Mesodermal cell (in vitro differentiated cells): ENCODE results near the gene ZDHHC21. TPM values are rescaled to one million over a fixed set of nuclear protein-coding genes. Genes with fewer than 3 reads are reported as not detected.

Experiments used
- H3K27ac ChIP-seq: 2 replicates; pipeline ENCODE4 v1.7.0; 2013; ENCODE audit warnings: mild to moderate bottlenecking, low read depth, low read length, moderate library complexity; ENCODE audit not compliant: severe bottlenecking
- H3K36me3 ChIP-seq: 2 replicates; pipeline ENCODE4 v1.7.1; 2013; ENCODE audit warnings: mild to moderate bottlenecking, low read length, moderate library complexity; ENCODE audit not compliant: control insufficient read depth, insufficient read depth
- H3K4me1 ChIP-seq: one replicate; pipeline ENCODE4 v1.7.1; 2013; ENCODE audit warnings: mild to moderate bottlenecking, low read length; ENCODE audit not compliant: insufficient read depth, control insufficient read depth, poor library complexity, severe bottlenecking
- H3K4me3 ChIP-seq: 2 replicates; pipeline ENCODE4 v1.7.0; 2013; ENCODE audit warnings: low read length, control low read depth, mild to moderate bottlenecking; ENCODE audit not compliant: insufficient read depth, poor library complexity, severe bottlenecking; ENCODE audit errors: extremely low read depth
- H3K9me3 ChIP-seq: 2 replicates; pipeline ENCODE4 v1.7.1; 2013; ENCODE audit warnings: mild to moderate bottlenecking, low read length, moderate library complexity; ENCODE audit not compliant: control insufficient read depth
- WGBS, 2 experiments: methylation state at CpG; one replicate each; pipeline ENCODE4 v1.1.5; 2013; ENCODE audit warnings: missing lambda C conversion rate in 2 of 2; ENCODE audit not compliant: insufficient coverage in 2 of 2; 5-methylcytosine and 5-hydroxymethylcytosine counted together
- polyA plus RNA-seq, 2 experiments: library from polyadenylated mRNA; stranded (reverse); fragments of 50-300 nt; gene quantifications; one replicate each; pipeline ENCODE4 v1.2.3, GENCODE V29; 2013

Gene ZDHHC21, protein sequence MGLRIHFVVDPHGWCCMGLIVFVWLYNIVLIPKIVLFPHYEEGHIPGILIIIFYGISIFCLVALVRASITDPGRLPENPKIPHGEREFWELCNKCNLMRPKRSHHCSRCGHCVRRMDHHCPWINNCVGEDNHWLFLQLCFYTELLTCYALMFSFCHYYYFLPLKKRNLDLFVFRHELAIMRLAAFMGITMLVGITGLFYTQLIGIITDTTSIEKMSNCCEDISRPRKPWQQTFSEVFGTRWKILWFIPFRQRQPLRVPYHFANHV
- polyA plus RNA-seq (2013, experiment 1 of 2), result 7.3 TPM
- 6.6 TPM for polyA plus RNA-seq (2013, experiment 2 of 2)

DNA sequence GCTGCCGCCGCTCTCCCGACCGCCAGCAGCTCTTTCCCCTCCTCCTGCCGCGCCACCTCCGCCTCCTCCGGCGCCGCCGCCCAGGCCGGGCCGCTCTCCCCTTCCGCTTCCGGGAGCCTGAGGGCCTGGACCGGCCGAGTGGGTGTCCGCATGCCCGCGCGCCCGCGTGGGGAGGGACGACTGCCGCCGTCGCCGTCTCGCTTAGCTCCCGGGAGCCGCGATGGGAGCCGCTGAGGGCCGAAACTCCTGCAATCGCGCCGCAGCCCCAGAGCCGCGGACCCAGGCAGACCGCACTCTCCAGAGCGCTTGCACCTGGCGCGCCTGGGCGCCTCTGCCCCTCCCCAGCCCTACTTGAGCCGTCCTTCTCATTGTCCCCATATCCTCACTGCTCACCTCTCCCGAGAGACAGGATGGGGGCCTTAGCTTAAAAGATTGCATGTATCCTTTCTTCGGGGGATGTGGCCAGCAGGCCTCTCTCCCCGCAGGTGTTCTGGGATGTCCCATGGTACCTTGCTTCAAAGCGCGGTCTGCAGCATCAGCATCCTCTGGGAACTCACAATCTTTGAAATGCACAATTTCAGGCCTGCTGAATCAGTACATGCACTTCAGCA is at the start of gene ZDHHC21:
Gene ZDHHC21 (minus strand): TSS at position 182 of the 611 bp plus-strand sequence. CDS start 19,092 bp downstream, outside the sequence.
- 3 to 8% methylated on average over 16 to 39 of the region's 50 CpGs for WGBS, 2 experiments

DNA sequence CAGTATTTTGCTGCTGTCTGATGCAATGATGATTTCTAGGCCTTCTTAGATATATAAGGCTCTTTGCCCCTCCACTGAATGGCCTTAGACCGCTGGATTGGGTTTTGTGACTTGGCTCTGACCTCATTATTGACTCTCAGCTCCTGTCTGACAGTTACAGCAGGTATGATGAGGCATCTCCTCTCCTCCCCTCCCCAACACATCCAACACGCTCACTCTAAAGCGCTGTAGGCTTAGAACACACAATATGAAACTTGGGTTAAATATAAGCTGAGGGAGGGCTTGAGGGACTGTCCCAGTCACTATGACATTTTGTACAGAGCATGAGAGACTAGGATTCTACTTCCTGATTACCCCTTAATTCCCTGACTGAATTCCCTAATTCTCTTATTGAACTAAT is 48.1 kb upstream of the ZDHHC21 start:
- Histone ChIP-seq H3K36me3 (peaks cover under 1% of the 10 kb centered on the region), H3K27ac (no peak overlapping the region), H3K4me3 (no peak overlapping the region), H3K4me1 (no peaks in the 10 kb centered on the region), H3K9me3 (no peaks in the 10 kb centered on the region)
- 100% methylated on average over 1 of the region's 3 CpGs; no CpG with 5 or more reads in 1 of the 2 experiments for WGBS, 2 experiments

More for the DNA sequence above, at the start of gene ZDHHC21:
- Histone ChIP-seq H3K4me1 (no peaks in the 10 kb centered on the region), H3K9me3 (no peaks in the 10 kb centered on the region), H3K36me3 (peaks cover 15% of the 10 kb centered on the region), H3K4me3 (peak within 1 kb of the TSS; percentile 63), H3K27ac (no peak within 1 kb of the TSS)

DNA sequence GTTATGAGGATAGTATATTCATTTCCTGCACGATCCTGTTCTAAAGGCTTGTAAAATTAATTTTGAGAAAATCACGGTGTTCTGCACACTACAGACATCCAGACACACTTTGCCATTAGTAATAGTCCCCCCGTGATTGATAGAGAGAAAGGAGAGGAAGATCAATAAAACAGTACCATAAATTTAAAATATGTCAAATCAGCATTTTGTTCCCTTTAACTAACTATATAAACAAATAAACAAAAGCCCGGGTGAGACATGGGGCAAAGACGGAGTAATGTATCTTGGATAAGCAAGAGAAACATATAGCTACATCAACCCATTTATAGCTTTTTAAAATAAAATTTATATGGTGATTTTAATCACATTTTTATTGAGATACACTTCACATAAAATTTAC is 39.9 kb upstream of the ZDHHC21 start:
- H3K36me3 ChIP-seq, result no peaks in the 10 kb centered on the region
- WGBS, 2 experiments, result no CpG with 5 or more reads among the region's 5 CpGs
- no peaks in the 10 kb centered on the region for H3K9me3 ChIP-seq
- H3K4me3 ChIP-seq, result no peak overlapping the region
- no peak overlapping the region for H3K27ac ChIP-seq
- H3K4me1 ChIP-seq, result no peaks in the 10 kb centered on the region

DNA sequence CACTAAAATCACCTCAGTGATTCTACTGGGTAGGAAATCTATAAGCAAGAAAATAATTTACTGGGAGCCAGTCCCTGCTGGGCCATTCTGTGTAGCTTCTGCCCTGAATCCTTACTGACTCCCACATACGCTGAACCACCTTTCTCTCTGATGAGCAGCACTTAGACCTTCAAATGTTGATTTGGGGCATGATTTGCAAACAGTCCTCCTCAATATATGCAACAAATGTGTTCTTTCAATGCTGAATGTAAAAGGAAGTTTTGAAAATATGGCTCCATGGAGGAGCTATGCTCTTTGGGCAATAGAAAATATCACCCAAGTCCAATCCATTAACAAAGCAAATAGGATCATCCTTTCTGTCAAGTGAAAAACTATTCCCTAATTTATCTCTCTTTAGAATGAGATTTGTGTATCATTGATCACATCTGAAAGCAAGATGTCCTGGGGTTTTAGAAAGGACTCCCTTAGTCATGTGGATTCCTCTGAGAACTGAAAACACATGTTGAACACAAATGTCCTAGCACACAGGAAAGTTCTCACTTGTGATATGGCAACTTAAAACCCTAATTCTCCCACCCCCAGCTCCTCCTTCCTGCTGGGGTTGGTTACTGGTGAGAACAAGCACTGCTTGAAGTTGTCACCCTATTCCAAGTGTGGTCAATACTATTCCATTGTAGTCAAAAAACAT is 38.2 kb upstream of the ZDHHC21 start:
- WGBS, 2 experiments, result 100% methylated on average over 1 of the region's 1 CpG; no CpG with 5 or more reads in 1 of the 2 experiments

DNA sequence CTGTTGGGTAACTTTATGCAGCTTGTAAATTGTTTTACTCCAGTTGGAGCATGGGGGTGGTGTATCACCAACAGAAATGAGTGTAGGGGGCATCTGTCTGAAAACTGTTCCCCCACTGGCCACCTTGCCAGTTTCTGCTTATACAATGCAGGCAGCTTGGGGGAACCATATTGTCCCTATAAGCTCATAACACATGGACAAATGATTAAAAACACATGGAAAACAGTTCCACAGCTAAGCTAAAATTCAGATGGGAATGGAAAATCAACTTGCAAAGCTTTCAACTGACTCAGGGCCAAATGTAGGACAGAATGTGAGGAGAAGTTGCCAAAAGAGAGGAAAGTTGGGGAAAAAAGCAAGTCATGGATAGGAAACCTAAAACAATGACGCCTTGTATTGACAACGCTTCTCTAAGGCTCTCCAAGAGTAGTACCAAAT is 37.2 kb upstream of the ZDHHC21 start:
- no peak overlapping the region for H3K27ac ChIP-seq
- 89% methylated on average over 2 of the region's 2 CpGs; no CpG with 5 or more reads in 1 of the 2 experiments for WGBS, 2 experiments
- no peaks in the 10 kb centered on the region for H3K36me3 ChIP-seq
- H3K4me3 ChIP-seq, result no peak overlapping the region
- no peaks in the 10 kb centered on the region for H3K4me1 ChIP-seq
- no peaks in the 10 kb centered on the region for H3K9me3 ChIP-seq

More for the DNA sequence above, 38.2 kb upstream of the ZDHHC21 start:
- H3K9me3 ChIP-seq, result no peaks in the 10 kb centered on the region
- no peaks in the 10 kb centered on the region for H3K36me3 ChIP-seq
- no peaks in the 10 kb centered on the region for H3K4me1 ChIP-seq
- H3K4me3 ChIP-seq, result no peak overlapping the region
- H3K27ac ChIP-seq, result no peak overlapping the region

DNA sequence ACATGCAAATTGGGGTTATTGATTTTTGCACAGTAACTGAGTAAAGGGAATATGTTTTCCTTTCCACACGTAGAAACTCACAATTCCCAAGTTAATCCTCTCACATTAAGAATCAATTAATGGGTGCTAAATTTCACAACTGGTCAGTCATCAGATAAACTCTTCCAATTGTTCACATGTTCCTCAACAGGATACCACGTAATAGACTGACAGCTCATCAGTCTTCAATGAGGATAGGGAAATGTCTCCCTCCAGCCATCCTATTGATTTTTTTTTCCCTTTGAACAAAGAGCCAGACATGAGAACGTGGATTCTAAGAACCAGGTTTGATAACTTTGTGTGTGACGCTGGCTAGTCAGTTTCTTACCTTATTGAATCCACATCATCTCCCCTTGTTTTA is 30.1 kb upstream of the ZDHHC21 start:
- H3K27ac ChIP-seq, result no peak overlapping the region
- peaks cover 5% of the 10 kb centered on the region for H3K4me1 ChIP-seq
- H3K36me3 ChIP-seq, result no peaks in the 10 kb centered on the region
- 0% methylated on average over 1 of the region's 4 CpGs; no CpG with 5 or more reads in 1 of the 2 experiments for WGBS, 2 experiments
- no peak overlapping the region for H3K4me3 ChIP-seq
- H3K9me3 ChIP-seq, result no peaks in the 10 kb centered on the region

DNA sequence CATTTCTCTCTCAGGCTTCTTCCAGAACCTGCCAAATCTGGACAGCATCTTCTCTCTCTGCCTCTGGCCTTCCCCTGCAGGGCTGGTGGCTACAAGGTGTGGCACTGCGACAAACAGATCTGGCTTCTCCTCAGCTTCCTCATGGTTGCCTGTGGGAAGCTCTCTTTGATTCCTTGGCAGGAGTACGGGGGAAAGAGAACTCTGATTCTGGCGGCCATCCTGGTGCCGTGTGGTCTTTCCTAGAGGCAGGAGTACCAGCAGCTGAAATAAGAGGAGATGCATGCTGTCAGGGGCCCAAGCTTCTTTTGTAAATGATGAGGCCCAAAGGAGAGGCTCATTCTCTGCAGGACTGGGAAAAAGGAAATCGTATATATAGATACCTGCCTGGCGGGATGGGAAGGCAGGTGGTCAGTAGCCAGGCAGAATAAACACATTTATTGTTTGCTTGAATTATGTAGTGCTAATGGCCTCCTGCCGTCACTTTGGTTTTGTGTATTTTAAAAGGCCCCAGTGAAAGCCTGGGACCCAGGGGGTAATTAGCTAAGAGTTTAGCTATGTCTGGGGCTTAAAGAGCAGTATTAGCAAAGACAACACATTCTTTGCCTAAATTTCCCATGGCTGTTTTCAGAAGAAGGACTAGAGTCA is 29.3 kb upstream of the ZDHHC21 start, which contains the start of gene CER1:
Gene CER1 (minus strand): TSS at position 343 of the 645 bp plus-strand sequence. CDS start 61 bp downstream, at position 282.
- WGBS, 2 experiments, result 17 to 18% methylated on average over 3 to 4 of the region's 7 CpGs
- H3K9me3 ChIP-seq, result no peaks in the 10 kb centered on the region
- H3K4me1 ChIP-seq, result peaks cover 5% of the 10 kb centered on the region
- H3K27ac ChIP-seq, result no peak within 1 kb of the TSS
- H3K36me3 ChIP-seq, result no peaks in the 10 kb centered on the region
- no peak within 1 kb of the TSS for H3K4me3 ChIP-seq

DNA sequence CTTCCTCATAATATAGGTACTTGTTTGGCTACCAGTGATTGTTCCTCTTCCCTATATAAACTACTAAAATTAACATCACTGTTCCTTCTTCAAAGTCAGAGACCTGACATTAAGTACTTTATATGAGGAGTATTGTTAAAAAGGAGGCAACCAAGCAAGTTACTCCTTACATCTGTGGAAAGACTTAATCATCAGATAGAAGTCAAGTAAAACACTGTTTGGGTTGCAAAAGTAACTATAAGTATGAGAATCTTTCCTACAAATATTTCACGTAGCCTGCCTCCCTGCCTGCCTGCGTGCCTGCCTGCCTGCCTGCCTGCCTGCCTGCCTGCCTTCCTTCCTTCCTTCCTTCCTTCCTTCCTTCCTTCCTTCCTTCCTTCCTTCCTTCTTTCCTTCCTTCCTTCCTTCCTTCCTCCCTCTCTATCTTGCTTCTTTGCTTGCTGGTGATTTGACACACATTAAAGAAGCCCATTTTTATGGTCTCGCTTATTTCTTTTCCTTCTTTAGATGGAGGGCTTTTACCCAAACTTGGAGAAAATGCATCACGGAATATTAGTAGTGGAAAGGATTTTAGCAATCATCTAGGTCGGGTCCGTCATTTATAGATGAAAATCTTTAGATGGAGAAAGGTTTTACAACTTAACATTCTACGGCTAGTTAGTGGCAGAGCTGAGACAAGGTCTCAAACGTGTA is 26.1 kb upstream of the ZDHHC21 start:
- Histone ChIP-seq H3K27ac (no peak overlapping the region), H3K4me1 (peaks cover 5% of the 10 kb centered on the region), H3K4me3 (no peak overlapping the region), H3K9me3 (no peaks in the 10 kb centered on the region), H3K36me3 (no peaks in the 10 kb centered on the region)
- 79 to 100% methylated on average over 3 to 5 of the region's 8 CpGs for WGBS, 2 experiments

DNA sequence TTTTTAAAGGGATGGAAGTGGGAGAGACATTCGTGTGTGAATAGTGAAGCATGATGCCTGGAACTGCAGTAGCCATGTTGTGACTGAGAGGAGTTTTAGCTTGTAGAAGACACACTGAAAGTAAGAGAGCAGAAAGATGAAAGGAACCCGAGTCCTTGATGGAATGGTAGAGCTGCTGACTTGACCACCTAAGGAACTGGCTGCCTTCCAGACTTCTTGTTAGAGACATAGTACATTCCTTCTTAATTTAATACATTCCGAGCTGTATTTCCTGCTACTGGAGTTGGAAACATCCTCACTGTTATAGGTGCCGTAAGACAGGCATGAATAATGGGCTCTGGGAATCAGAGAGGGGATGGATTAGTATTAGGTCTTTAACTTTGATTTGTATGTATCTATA is 21.9 kb upstream of the ZDHHC21 start:
- Histone ChIP-seq H3K4me1 (no peaks in the 10 kb centered on the region), H3K4me3 (no peak overlapping the region), H3K36me3 (no peaks in the 10 kb centered on the region), H3K9me3 (no peaks in the 10 kb centered on the region), H3K27ac (no peak overlapping the region)
- 67 to 92% methylated on average over 1 to 2 of the region's 4 CpGs for WGBS, 2 experiments
